Keratinocyte (primary cell): ENCODE measurements around the gene WBP4. TPM values are rescaled to one million over a fixed set of nuclear protein-coding genes. Genes with fewer than 3 reads are reported as not detected.

Experiments
- DNase-seq: peaks from one replicate; pipeline ENCODE4 v3.0.0-alpha.2; 2011; ENCODE audit warnings: low read depth, missing footprints, low spot score
- FAIRE-seq: peaks from 2 replicates; lab custom pipeline; 2011; peaks lifted over from hg19 to GRCh38; lab: Jason Lieb, UNC
- H2AFZ ChIP-seq: 2 replicates; pipeline ENCODE4 v1.6.0; 2012; ENCODE audit warnings: low read length, control low read depth, inconsistent platforms; ENCODE audit not compliant: control insufficient read depth
- H3K27ac ChIP-seq: 2 replicates; pipeline ENCODE4 v1.5.1; 2011; ENCODE audit warnings: low read length; ENCODE audit not compliant: control insufficient read depth, insufficient read depth
- H3K27me3 ChIP-seq: 3 replicates; pipeline ENCODE4 v1.6.0; 2011; ENCODE audit warnings: low read length; ENCODE audit not compliant: control insufficient read depth, insufficient read depth; ENCODE audit errors: extremely low read depth
- H3K36me3 ChIP-seq, 2 experiments: 2 replicates in 1 of 2; 3 replicates in 1 of 2; pipeline ENCODE4 v1.5.1; 2011; ENCODE audit warnings: low read length in 2 of 2, mild to moderate bottlenecking in 1 of 2; ENCODE audit not compliant: control insufficient read depth in 2 of 2, insufficient read depth in 2 of 2; ENCODE audit errors: extremely low read depth in 1 of 2
- H3K4me1 ChIP-seq: 3 replicates; pipeline ENCODE4 v1.5.1; 2011; ENCODE audit warnings: low read length; ENCODE audit not compliant: control insufficient read depth, insufficient read depth; ENCODE audit errors: extremely low read depth
- H3K4me2 ChIP-seq: 3 replicates; pipeline ENCODE4 v1.6.0; 2011; ENCODE audit warnings: low read depth, low read length; ENCODE audit not compliant: control insufficient read depth, insufficient read depth; ENCODE audit errors: extremely low read depth
- H3K4me3 ChIP-seq, 3 experiments: fragments of 200-600 bp in 1 of 3; sonication (generic) in 1 of 3; 2 replicates in 2 of 3; 3 replicates in 1 of 3; pipeline ENCODE4 v1.5.1; 2011 to 2016; ENCODE audit warnings: low read length in 3 of 3, mild to moderate bottlenecking in 3 of 3, control low read depth in 2 of 3, inconsistent platforms in 1 of 3, low read depth in 1 of 3, mixed read lengths in 1 of 3, mixed run types in 1 of 3, moderate library complexity in 1 of 3; ENCODE audit not compliant: control insufficient read depth in 2 of 3, insufficient read depth in 2 of 3; ENCODE audit errors: extremely low read depth in 1 of 3
- H3K79me2 ChIP-seq: 2 replicates; pipeline ENCODE4 v1.6.0; 2012; ENCODE audit warnings: low read length; ENCODE audit not compliant: control insufficient read depth, insufficient read depth
- H3K9ac ChIP-seq: 3 replicates; pipeline ENCODE4 v1.6.0; 2011; ENCODE audit warnings: low read length; ENCODE audit not compliant: control insufficient read depth, insufficient read depth; ENCODE audit errors: extremely low read depth
- H3K9me1 ChIP-seq: 3 replicates; pipeline ENCODE4 v1.6.0; 2011; ENCODE audit warnings: low read length; ENCODE audit not compliant: control insufficient read depth, insufficient read depth; ENCODE audit errors: extremely low read depth
- H3K9me3 ChIP-seq: 2 replicates; pipeline ENCODE4 v1.5.1; 2012; ENCODE audit warnings: low read depth, low read length; ENCODE audit not compliant: control insufficient read depth
- H4K20me1 ChIP-seq: 3 replicates; pipeline ENCODE4 v1.6.0; 2011; ENCODE audit warnings: low read length; ENCODE audit not compliant: control insufficient read depth, insufficient read depth; ENCODE audit errors: extremely low read depth
- EZH2 ChIP-seq: IDR thresholded peaks from one replicate; pipeline ENCODE4 v1.6.1; 2012; ENCODE audit warnings: inconsistent platforms, mild to moderate bottlenecking, low read length, moderate library complexity
- dilution Hi-C: fragments of 300-500 bp; cut with MboI; formaldehyde crosslinking; loops from one replicate; pipeline ENCODE4 v1.7.0; 2020; ENCODE audit warnings: low sequenced_read_pairs; ENCODE audit not compliant: extremely low pct_ligation_motif_present
- polyA plus RNA-seq, 5 experiments: library from polyadenylated mRNA; depleted of rRNA in 3 of 5; stranded (reverse) in 3 of 5; stranded (forward) in 1 of 5; unstranded in 1 of 5; fragments of >200 nt; gene quantifications; 1 replicate in 1 of 5; 2 replicates in 3 of 5; 3 replicates in 1 of 5; pipeline versions ENCODE4 v1.2.1 to v1.2.3, GENCODE V29; 2011 to 2012; ENCODE audit warnings: missing spikeins in 2 of 5, low read depth in 1 of 5, low replicate concordance in 1 of 5
- TF ChIP-seq, protein P1 (sequence below), 3 experiments: IDR thresholded peaks in 1 of 3; conservative IDR thresholded peaks in 1 of 3; optimal IDR thresholded peaks in 1 of 3; 2 replicates in 2 of 3; 3 replicates in 1 of 3; pipeline versions ENCODE3 to v1.5.1; 2011; ENCODE audit warnings: low read length in 3 of 3, mild to moderate bottlenecking in 3 of 3, moderate library complexity in 2 of 3, control low read depth in 1 of 3, inconsistent platforms in 1 of 3; ENCODE audit not compliant: insufficient read depth in 2 of 3; ENCODE audit errors: extremely low read depth in 1 of 3

Gene WBP4
- polyA plus RNA-seq, 1 donor (not counting 4 experiments of a cell fraction or from before 2014, with no cell fraction given), result 13.5 TPM

DNA sequence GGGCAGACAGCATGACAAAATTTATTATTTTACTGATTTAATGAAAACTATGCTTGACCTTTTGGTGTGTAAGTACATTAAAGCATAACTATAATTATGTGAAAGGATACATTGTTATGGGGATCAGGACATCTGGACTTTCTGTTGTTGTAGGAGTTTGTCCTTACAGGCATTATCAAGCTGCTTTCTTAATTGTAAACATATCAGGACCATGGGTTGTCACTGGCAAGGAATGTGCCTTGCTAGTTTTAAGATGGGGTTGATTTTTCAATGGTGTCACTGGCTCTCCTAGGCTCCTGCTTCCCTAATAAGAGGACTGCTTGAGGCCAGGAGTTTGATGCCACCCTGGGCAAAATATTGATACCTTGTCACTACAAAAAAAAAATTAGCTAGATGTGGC is 38.7 kb downstream of the WBP4 start:
- FAIRE-seq, result no peak
- Histone ChIP-seq H4K20me1 (no peaks in the 10 kb centered on the region), H3K27me3 (no peaks in the 10 kb centered on the region), H3K79me2 (no peaks in the 10 kb centered on the region), H3K4me1 (no peaks in the 10 kb centered on the region), H3K9ac (no peak overlapping the region), H2AFZ (no peak overlapping the region), H3K9me3 (no peaks in the 10 kb centered on the region), H3K4me3 (no peak overlapping the region), H3K36me3 (no peaks in the 10 kb centered on the region), H3K9me1 (no peaks in the 10 kb centered on the region), H3K27ac (no peak overlapping the region), H3K4me2 (no peak overlapping the region)
- dilution Hi-C loops, result no loop called here
- TF ChIP-seq EZH2, result no peak
- TF ChIP-seq, protein P1, sequence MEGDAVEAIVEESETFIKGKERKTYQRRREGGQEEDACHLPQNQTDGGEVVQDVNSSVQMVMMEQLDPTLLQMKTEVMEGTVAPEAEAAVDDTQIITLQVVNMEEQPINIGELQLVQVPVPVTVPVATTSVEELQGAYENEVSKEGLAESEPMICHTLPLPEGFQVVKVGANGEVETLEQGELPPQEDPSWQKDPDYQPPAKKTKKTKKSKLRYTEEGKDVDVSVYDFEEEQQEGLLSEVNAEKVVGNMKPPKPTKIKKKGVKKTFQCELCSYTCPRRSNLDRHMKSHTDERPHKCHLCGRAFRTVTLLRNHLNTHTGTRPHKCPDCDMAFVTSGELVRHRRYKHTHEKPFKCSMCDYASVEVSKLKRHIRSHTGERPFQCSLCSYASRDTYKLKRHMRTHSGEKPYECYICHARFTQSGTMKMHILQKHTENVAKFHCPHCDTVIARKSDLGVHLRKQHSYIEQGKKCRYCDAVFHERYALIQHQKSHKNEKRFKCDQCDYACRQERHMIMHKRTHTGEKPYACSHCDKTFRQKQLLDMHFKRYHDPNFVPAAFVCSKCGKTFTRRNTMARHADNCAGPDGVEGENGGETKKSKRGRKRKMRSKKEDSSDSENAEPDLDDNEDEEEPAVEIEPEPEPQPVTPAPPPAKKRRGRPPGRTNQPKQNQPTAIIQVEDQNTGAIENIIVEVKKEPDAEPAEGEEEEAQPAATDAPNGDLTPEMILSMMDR (optimal IDR thresholded peaks at IDR 0.05 in 1 of 3, IDR thresholded peaks at IDR 0.05 in 1 of 3, conservative IDR thresholded peaks at IDR 0.05 in 1 of 3; ENCODE audit: extremely low read depth in 1 of 3, insufficient read depth in 2 of 3, low read length in 3 of 3), result no peak
- DNase-seq, result no peak

DNA sequence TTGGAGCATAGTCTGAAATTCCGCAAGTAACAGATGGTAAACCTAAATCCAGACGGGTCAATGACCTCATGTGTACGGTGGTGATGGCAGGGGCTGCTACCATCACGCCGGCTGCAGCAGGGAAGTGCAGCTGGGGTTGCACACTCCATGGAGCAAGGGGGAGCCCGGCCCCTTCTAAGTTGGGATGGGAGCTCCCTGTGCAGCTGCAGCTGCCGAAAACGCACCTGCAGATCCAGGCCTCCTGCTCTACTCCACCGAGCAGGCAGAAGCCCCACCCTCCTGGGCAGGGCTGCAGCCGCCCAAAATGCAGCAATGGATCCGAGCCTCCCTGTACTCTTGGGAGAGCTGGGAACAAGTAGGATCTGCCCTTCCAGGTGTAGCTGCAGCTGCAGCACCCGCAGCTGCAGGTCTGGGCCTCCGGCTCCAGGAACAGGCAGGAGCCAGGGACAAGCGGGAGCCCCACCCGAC is 45.8 kb downstream of the WBP4 start:
- H3K4me2 ChIP-seq, result no peak overlapping the region
- no peaks in the 10 kb centered on the region for H3K4me1 ChIP-seq
- TF ChIP-seq EZH2, result no peak
- TF ChIP-seq, protein P1 (optimal IDR thresholded peaks at IDR 0.05 in 1 of 3, IDR thresholded peaks at IDR 0.05 in 1 of 3, conservative IDR thresholded peaks at IDR 0.05 in 1 of 3; ENCODE audit: extremely low read depth in 1 of 3, insufficient read depth in 2 of 3, low read length in 3 of 3), result no peak
- no peak for FAIRE-seq
- H3K9me3 ChIP-seq, result no peaks in the 10 kb centered on the region
- H3K79me2 ChIP-seq, result no peaks in the 10 kb centered on the region
- dilution Hi-C loops, result no loop called here
- no peak overlapping the region for H3K9ac ChIP-seq
- no peak overlapping the region for H2AFZ ChIP-seq
- no peak for DNase-seq
- no peaks in the 10 kb centered on the region for H4K20me1 ChIP-seq
- no peaks in the 10 kb centered on the region for H3K27me3 ChIP-seq
- H3K27ac ChIP-seq, result no peak overlapping the region
- H3K36me3 ChIP-seq, result no peaks in the 10 kb centered on the region
- H3K4me3 ChIP-seq, result no peak overlapping the region
- no peaks in the 10 kb centered on the region for H3K9me1 ChIP-seq
